Fibroblast of the aortic adventitia (primary cell): ENCODE data around the gene KIAA0825. TPM values are rescaled to one million over a fixed set of nuclear protein-coding genes. Genes with fewer than 3 reads are reported as not detected.

Experiments
- DNase-seq: peaks from one replicate; pipeline ENCODE4 v3.0.0-alpha.2; 2010; ENCODE audit warnings: low read depth
- H3K4me3 ChIP-seq: 2 replicates; pipeline ENCODE4 v1.5.1; 2011; ENCODE audit warnings: low read depth, mild to moderate bottlenecking, control low read depth, low read length, moderate library complexity
- CTCF ChIP-seq: IDR thresholded peaks from 2 replicates; pipeline ENCODE4 v1.5.1; 2011; ENCODE audit warnings: mild to moderate bottlenecking, low read length, control low read depth, inconsistent platforms; ENCODE audit not compliant: insufficient read depth
- total RNA-seq: library from RNA; depleted of rRNA; stranded (reverse); fragments of >200 nt; gene quantifications from 2 replicates; pipeline ENCODE4 v1.2.3, GENCODE V29; 2012; ENCODE audit warnings: low replicate concordance

The KIAA0825 gene
- total RNA-seq, 1 donor = 12.2 TPM

GRCh38 chr5:94621763-94622162 lies 3.4 kb upstream of the KIAA0825 start:
- DNase-seq = no peak
- no peak for TF ChIP-seq CTCF
- H3K4me3 ChIP-seq = no peak overlapping the region

GRCh38 chr5:94620256-94620655 lies 1.9 kb upstream of the KIAA0825 start:
- TF ChIP-seq CTCF = no peak
- no peak for DNase-seq
- no peak overlapping the region for H3K4me3 ChIP-seq

- TF ChIP-seq CTCF = no peak
- DNase-seq = peak; percentile 66
- peak overlapping the region; percentile 89 for H3K4me3 ChIP-seq
Measured at GRCh38 chr5:94618029-94618492, 343 bp downstream of the KIAA0825 start.

GRCh38 chr5:94615862-94616261 lies 2.5 kb downstream of the KIAA0825 start:
- DNase-seq = no peak
- TF ChIP-seq CTCF = no peak
- no peak overlapping the region for H3K4me3 ChIP-seq

GRCh38 chr5:94614156-94614805 lies 4.1 kb downstream of the KIAA0825 start:
- H3K4me3 ChIP-seq = no peak overlapping the region
- no peak for DNase-seq
- TF ChIP-seq CTCF = no peak

- TF ChIP-seq CTCF = no peak
- H3K4me3 ChIP-seq = no peak overlapping the region
- peak; percentile 5 for DNase-seq
Measured at GRCh38 chr5:94613583-94613982, 4.8 kb downstream of the KIAA0825 start.

- H3K4me3 ChIP-seq = no peak overlapping the region
- no peak for TF ChIP-seq CTCF
- no peak for DNase-seq
Measured at GRCh38 chr5:94595281-94595840, 23.0 kb downstream of the KIAA0825 start.
